ENCODE data around the gene CFAP73. TPM values are rescaled to one million over a fixed set of nuclear protein-coding genes. Genes with fewer than 3 reads are reported as not detected.
A peak's percentile ranks its signal among the peaks of the same experiment; 100 is the strongest.

Gene CFAP73
- total and polyA plus RNA-seq, 7 donors: 0.42 to 0.60 (median 0.46) TPM; not detected in 4

- intact Hi-C loops (cut with DNase I): loop anchor here (10.0 kb wide), 1 partner anchor 230 kb away; the partner anchor contains the start of gene SDSL
- WGBS, 2 donors: 91% methylated on average over 4 of the region's 4 CpGs
- peaks cover 0 to 10% (median 9%) of the 10 kb centered on the region in 4 donors for H3K4me1 ChIP-seq
Measured at GRCh38 chr12:113194971-113195391, 45.5 kb downstream of the CFAP73 start.

GRCh38 chr12:113195598-113195997 lies 46.1 kb downstream of the CFAP73 start:
- H3K4me3 ChIP-seq: no peak overlapping the region
- no peaks in the 10 kb centered on the region for H3K9me3 ChIP-seq
- TF ChIP-seq CTCF (IDR thresholded peaks at IDR 0.05) (no peak), EP300 (IDR thresholded peaks at IDR 0.05) (no peak), POLR2A (IDR thresholded peaks at IDR 0.05) (no peak)
- intact Hi-C loops (cut with DNase I): loop anchor here (10.0 kb wide), 1 partner anchor 229 kb away; the partner anchor contains the start of gene SDSL
- no peaks in the 10 kb centered on the region for H3K27me3 ChIP-seq
- H3K27ac ChIP-seq: no peak overlapping the region
- peaks cover 0 to 13% (median 10%) of the 10 kb centered on the region in 4 donors for H3K4me1 ChIP-seq
- DNase-seq: no peak
- WGBS, 2 donors: 94 to 96% methylated on average over 13 of the region's 13 CpGs
- peaks cover 0 to 18% (median 10%) of the 10 kb centered on the region in 4 donors for H3K36me3 ChIP-seq

More at GRCh38 chr12:113194971-113195391, 45.5 kb downstream of the CFAP73 start:
- H3K27ac ChIP-seq: peak overlapping the region in 1 of 4 donors; percentile 59
- H3K4me3 ChIP-seq: no peak overlapping the region
- H3K27me3 ChIP-seq: no peaks in the 10 kb centered on the region
- no peak for DNase-seq
- H3K9me3 ChIP-seq: no peaks in the 10 kb centered on the region
- peaks cover 0 to 21% (median 10%) of the 10 kb centered on the region in 4 donors for H3K36me3 ChIP-seq
- TF ChIP-seq POLR2AphosphoS5 (IDR thresholded peaks at IDR 0.05) (no peak), CTCF (IDR thresholded peaks at IDR 0.05) (no peak), POLR2A (IDR thresholded peaks at IDR 0.05) (no peak), EP300 (IDR thresholded peaks at IDR 0.05) (no peak)

- WGBS, 2 donors: 71 to 79% methylated on average over 7 of the region's 7 CpGs
- no peak for TF ChIP-seq POLR2A (IDR thresholded peaks at IDR 0.05)
- no peak for TF ChIP-seq POLR2AphosphoS5 (IDR thresholded peaks at IDR 0.05)
- TF ChIP-seq CTCF (IDR thresholded peaks at IDR 0.05): no peak
- TF ChIP-seq EP300 (IDR thresholded peaks at IDR 0.05): no peak
- no peak for DNase-seq
- peaks cover 0 to 8% (median 6%) of the 10 kb centered on the region in 4 donors for H3K36me3 ChIP-seq
- no peak overlapping the region for H3K27ac ChIP-seq
- intact Hi-C loops (cut with DNase I): loop anchor here (10.0 kb wide), 1 partner anchor 228 kb away; the partner anchor contains the start of gene SDSL
- H3K4me3 ChIP-seq: no peak overlapping the region
- no peaks in the 10 kb centered on the region for H3K27me3 ChIP-seq
- peaks cover 0 to 14% (median 10%) of the 10 kb centered on the region in 4 donors for H3K4me1 ChIP-seq
- H3K9me3 ChIP-seq: no peaks in the 10 kb centered on the region
Measured at GRCh38 chr12:113196582-113196981, 47.1 kb downstream of the CFAP73 start.

- H3K36me3 ChIP-seq: peaks cover 0 to 4% (median 2%) of the 10 kb centered on the region in 4 donors
- 1 to 19% methylated on average over 4 of the region's 4 CpGs for WGBS, 2 donors
- no peaks in the 10 kb centered on the region for H3K27me3 ChIP-seq
- peak; percentile 84 for DNase-seq
- no peaks in the 10 kb centered on the region for H3K9me3 ChIP-seq
- no peak overlapping the region for H3K4me3 ChIP-seq
- H3K4me1 ChIP-seq: peaks cover 0 to 14% (median 10%) of the 10 kb centered on the region in 4 donors
- H3K27ac ChIP-seq: no peak overlapping the region
- peak in 2 of 4 experiments; percentile 26 to 45 for TF ChIP-seq CTCF (IDR thresholded peaks at IDR 0.05)
- TF ChIP-seq EP300 (IDR thresholded peaks at IDR 0.05): no peak
- peak in 1 of 4 donors; percentile 43 for TF ChIP-seq POLR2AphosphoS5 (IDR thresholded peaks at IDR 0.05)
- TF ChIP-seq POLR2A (IDR thresholded peaks at IDR 0.05): no peak
- intact Hi-C loops (cut with DNase I): loop anchor here (10.0 kb wide), 1 partner anchor 228 kb away; the partner anchor contains the start of gene SDSL
Measured at GRCh38 chr12:113196990-113197389, 47.5 kb downstream of the CFAP73 start.

All from sigmoid colon (tissue), 7 donors.